Gastrocnemius medialis (tissue), 4 donors: ENCODE measurements around the gene APC2.

ENCODE experiments used
- CTCF ChIP-seq, 5 experiments: fragments of 450-650 bp in 3 of 5; fragments of 200-600 bp in 2 of 5; sonication (generic) in 2 of 5; IDR thresholded peaks in 4 of 5; conservative IDR thresholded peaks in 1 of 5; 1 replicate in 4 of 5; 2 replicates in 1 of 5; pipeline ENCODE4 v1.5.1; 2016 to 2019; ENCODE audit warnings: antibody characterized with exemption in 5 of 5, mild to moderate bottlenecking in 3 of 5, moderate library complexity in 3 of 5
- POLR2A ChIP-seq, 2 donors: fragments of 450-650 bp; IDR thresholded peaks; one replicate each; pipeline ENCODE4 v1.6.1; 2017; ENCODE audit warnings: antibody characterized with exemption in 2 of 2, mild to moderate bottlenecking in 2 of 2, moderate library complexity in 2 of 2

- no peak for TF ChIP-seq CTCF (IDR thresholded peaks at IDR 0.05 in 4 of 5, conservative IDR thresholded peaks at IDR 0.05 in 1 of 5)
- TF ChIP-seq POLR2A (IDR thresholded peaks at IDR 0.05), result peak; percentile 39 to 66
These were observed 29.2 kb downstream of the APC2 start, which contains the start of gene C19orf25 for GRCh38 chr19:1478934-1479707.
